WTC11 (cell line): ENCODE results near the gene PRAMEF5. TPM values are rescaled to one million over a fixed set of nuclear protein-coding genes. Genes with fewer than 3 reads are reported as not detected.

Experiments
- total RNA-seq: library from RNA; stranded (reverse); gene quantifications from 3 replicates; pipeline ENCODE4 v1.2.3, GENCODE V29; 2021

PRAMEF5 gene
- total RNA-seq, 1 experiment from 2014 or later = not detected

Other genes with a start within 250 kb of the PRAMEF5 start
- not detected in 3 replicates for gene PRAMEF27, start 197.6 kb upstream of the PRAMEF5 start, total RNA-seq
- gene HNRNPCL3, start 193.4 kb upstream of the PRAMEF5 start, total RNA-seq = not detected in 3 replicates
- not detected in 3 replicates for gene PRAMEF25, start 183.4 kb upstream of the PRAMEF5 start, total RNA-seq
- not detected in 3 replicates for gene HNRNPCL2, start 137.3 kb upstream of the PRAMEF5 start, total RNA-seq
- not detected in 3 replicates for gene PRAMEF26, start 98.2 kb upstream of the PRAMEF5 start, total RNA-seq
- not detected in 3 replicates for gene HNRNPCL4, start 88.6 kb upstream of the PRAMEF5 start, total RNA-seq
- gene PRAMEF9, start 82.3 kb upstream of the PRAMEF5 start, total RNA-seq = not detected in 3 replicates
- not detected in 3 replicates for gene PRAMEF13, start 52.8 kb upstream of the PRAMEF5 start, total RNA-seq
- not detected in 3 replicates for gene PRAMEF18, start 28.0 kb upstream of the PRAMEF5 start, total RNA-seq
- not detected in 3 replicates for gene PRAMEF8, start 30.9 kb downstream of the PRAMEF5 start, total RNA-seq
- not detected in 3 replicates for gene PRAMEF33, start 49.3 kb downstream of the PRAMEF5 start, total RNA-seq
- not detected in 3 replicates for gene PRAMEF15, start 61.4 kb downstream of the PRAMEF5 start, total RNA-seq
- not detected in 3 replicates for gene PRAMEF14, start 92.9 kb downstream of the PRAMEF5 start, total RNA-seq
- gene PRAMEF19, start 117.7 kb downstream of the PRAMEF5 start, total RNA-seq = not detected in 3 replicates
- gene PRAMEF17, start 135.4 kb downstream of the PRAMEF5 start, total RNA-seq = not detected in 3 replicates
- not detected in 3 replicates for gene PRAMEF20, start 156.3 kb downstream of the PRAMEF5 start, total RNA-seq